Frontal cortex (tissue), 4 donors: ENCODE data around the gene SSR1. TPM values are rescaled to one million over a fixed set of nuclear protein-coding genes. Genes with fewer than 3 reads are reported as not detected.
A peak's percentile ranks its signal among the peaks of the same experiment; 100 is the strongest.
"Not testable (repeated sequence)": the region's sequence is repeated elsewhere in the genome, so short reads cannot be mapped to it uniquely, and the experiment has no call there.

Source experiments
- DNase-seq, 2 donors: peaks; one replicate each; pipeline ENCODE4 v3.0.0; 2012; ENCODE audit warnings: low spot score in 2 of 2
- FAIRE-seq: peaks from 2 replicates; lab custom pipeline; 2012; peaks lifted over from hg19 to GRCh38; lab: Jason Lieb, UNC
- total RNA-seq: library from RNA; depleted of rRNA; stranded (reverse); fragments of >200 nt; gene quantifications from one replicate; pipeline ENCODE4 v1.2.3, GENCODE V29; 2014
- donor health status: control.
- donor health status: control.
- donor health status: control.

SSR1 gene
- total RNA-seq, 1 donor from 2014 or later: 40.4 TPM

- FAIRE-seq (no peak), DNase-seq (no peak)
Observed at GRCh38 chr6:7290079-7290478, 22.9 kb downstream of the SSR1 start.

- DNase-seq: no peak
- FAIRE-seq: no peak
Observed at GRCh38 chr6:7285416-7285815, 27.6 kb downstream of the SSR1 start.

GRCh38 chr6:7283676-7284075, 29.3 kb downstream of the SSR1 start:
- FAIRE-seq: no peak
- no peak for DNase-seq

GRCh38 chr6:7282097-7282906, 30.7 kb downstream of the SSR1 start:
- no peak for DNase-seq
- no peak for FAIRE-seq

GRCh38 chr6:7276199-7276524, 36.8 kb downstream of the SSR1 start:
- DNase-seq (no peak), FAIRE-seq (no peak)

GRCh38 chr6:7274525-7274924, 38.5 kb downstream of the SSR1 start:
- DNase-seq, FAIRE-seq: not testable (repeated sequence)

- DNase-seq: no peak
- FAIRE-seq: no peak
Observed at GRCh38 chr6:7273709-7274108, 39.3 kb downstream of the SSR1 start.

- DNase-seq (no peak), FAIRE-seq (no peak)
Observed at GRCh38 chr6:7271205-7271534, 41.8 kb downstream of the SSR1 start.

- no peak for FAIRE-seq
- DNase-seq: no peak
Observed at GRCh38 chr6:7270320-7271204, 42.4 kb downstream of the SSR1 start.

- FAIRE-seq: no peak
Observed at GRCh38 chr6:7269816-7270215, 43.2 kb downstream of the SSR1 start.

GRCh38 chr6:7268816-7269555, 44.0 kb downstream of the SSR1 start:
- DNase-seq: no peak
- FAIRE-seq: no peak

More at GRCh38 chr6:7269816-7270215, 43.2 kb downstream of the SSR1 start:
- DNase-seq: no peak

GRCh38 chr6:7268362-7268761, 44.6 kb downstream of the SSR1 start:
- FAIRE-seq: no peak
- no peak for DNase-seq

GRCh38 chr6:7267466-7268091, 45.4 kb downstream of the SSR1 start:
- FAIRE-seq (no peak), DNase-seq (peak in 1 of 2 donors; percentile 75)

- DNase-seq (no peak), FAIRE-seq (no peak)
Observed at GRCh38 chr6:7267071-7267465, 45.9 kb downstream of the SSR1 start.

GRCh38 chr6:7265385-7265726, 47.6 kb downstream of the SSR1 start:
- not testable (repeated sequence) for FAIRE-seq, DNase-seq

- FAIRE-seq (no peak), DNase-seq (no peak)
Observed at GRCh38 chr6:7264686-7265384, 48.2 kb downstream of the SSR1 start.

- DNase-seq (no peak), FAIRE-seq (no peak)
Observed at GRCh38 chr6:7264041-7264440, 49.0 kb downstream of the SSR1 start.

GRCh38 chr6:7263519-7263805, 49.5 kb downstream of the SSR1 start:
- not testable (repeated sequence) for FAIRE-seq, DNase-seq

GRCh38 chr6:7262746-7263518, 50.1 kb downstream of the SSR1 start:
- DNase-seq (no peak), FAIRE-seq (no peak)
